Pulmonary artery endothelial cell (primary cell): Measurements from ENCODE around the gene DNAH10. TPM values are rescaled to one million over a fixed set of nuclear protein-coding genes. Genes with fewer than 3 reads are reported as not detected.

Experiments used
- DNase-seq: peaks from one replicate; pipeline ENCODE4 v3.0.0-alpha.2; 2011; ENCODE audit warnings: low read depth, low spot score
- total RNA-seq: library from RNA; depleted of rRNA; stranded (reverse); fragments of >200 nt; gene quantifications from 2 replicates; pipeline ENCODE4 v1.2.3, GENCODE V29; 2014

The DNAH10 gene
- total RNA-seq, 1 donor from 2014 or later: under 0.01 TPM

DNA sequence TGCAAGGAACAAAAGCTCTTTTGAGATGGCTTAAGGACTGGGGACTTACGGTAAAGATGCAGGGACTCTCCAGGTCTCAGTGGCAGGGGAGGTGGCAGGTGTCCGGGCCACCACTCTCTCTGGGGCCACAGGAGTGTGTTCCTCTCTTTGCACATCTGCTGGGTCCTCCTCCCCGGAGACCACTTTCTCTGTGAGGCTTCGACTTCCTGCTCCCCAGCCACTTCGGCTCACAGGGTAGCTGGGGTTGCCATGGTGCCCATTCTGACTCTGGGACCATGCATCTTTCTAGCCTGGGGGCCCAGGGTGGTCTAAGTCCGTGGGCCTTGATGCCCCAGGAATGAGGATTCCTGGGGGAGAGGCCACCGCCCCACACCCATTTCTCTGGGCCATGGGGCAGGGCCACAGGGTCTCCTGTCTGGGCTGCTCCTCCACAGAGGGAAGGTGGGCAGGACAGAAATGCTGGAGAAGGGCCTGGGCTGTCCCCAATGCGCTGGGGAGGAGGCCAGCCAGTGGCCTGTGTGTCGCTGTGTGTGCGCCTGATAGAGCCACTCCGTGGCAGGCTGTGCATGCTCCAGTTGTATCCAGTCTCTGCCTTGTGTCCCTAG lies 172.0 kb downstream of the DNAH10 start:
- no peak for DNase-seq

GRCh38 chr12:123934829-123935228 lies 172.7 kb downstream of the DNAH10 start:
- no peak for DNase-seq

DNA sequence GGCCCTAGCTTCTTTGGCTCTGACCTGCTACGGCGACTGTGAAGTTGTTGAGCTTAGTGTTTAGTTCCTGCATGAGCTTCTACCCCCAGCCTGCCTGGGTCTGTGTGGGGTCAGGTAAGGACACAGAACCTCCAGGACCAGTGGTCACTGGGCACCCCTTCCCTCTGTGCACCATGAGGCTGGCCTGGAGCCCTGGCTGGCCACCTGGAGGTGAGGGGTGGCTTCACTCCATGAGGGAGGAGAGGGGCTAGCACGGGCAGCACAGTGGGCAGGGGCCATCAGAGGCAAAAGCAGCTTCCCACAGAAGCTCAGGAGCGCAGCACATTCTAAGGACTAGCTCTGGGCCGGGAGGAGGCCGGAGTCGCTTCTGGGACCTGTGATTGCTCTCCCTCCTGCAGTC lies 173.9 kb downstream of the DNAH10 start:
- DNase-seq: no peak

GRCh38 chr12:123936471-123936870 lies 174.4 kb downstream of the DNAH10 start:
- DNase-seq: no peak

DNA sequence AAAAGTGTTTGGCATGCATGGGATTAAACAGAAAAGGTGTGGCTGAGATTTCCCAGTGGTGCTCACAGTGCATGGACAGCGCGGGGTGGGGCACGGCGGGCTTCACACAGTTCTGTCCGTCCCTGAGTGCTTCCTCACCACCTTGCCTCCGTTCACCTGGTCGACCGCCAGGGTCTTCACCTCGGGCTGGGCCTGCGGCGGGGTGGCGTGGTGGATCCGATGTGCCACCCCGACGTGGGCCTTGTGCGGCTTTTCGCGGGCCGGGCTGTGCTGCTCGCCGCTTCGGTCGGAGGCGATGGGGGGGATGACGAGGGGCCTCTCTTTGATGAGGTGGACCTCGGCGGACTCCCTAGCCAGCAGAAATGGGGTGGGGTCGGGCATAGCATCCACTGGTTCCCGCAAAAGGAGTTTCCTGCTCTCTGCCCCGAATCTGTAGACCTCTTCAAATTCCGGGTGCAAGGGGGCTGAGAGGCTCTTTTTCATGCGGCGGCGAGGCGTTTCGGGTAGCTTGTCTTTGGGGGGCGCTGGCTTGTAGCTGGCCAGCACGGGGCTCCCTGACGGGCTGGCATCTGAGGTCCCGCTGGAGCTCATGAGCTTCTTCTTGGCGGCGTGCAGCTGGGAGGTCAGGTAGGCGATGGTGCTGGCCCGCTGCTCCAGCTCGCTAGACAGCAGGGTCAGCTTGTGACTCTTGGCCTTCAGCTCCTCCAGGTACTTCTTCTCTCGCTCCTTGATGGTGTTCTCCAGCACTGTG lies 175.0 kb downstream of the DNAH10 start:
- no peak for DNase-seq

GRCh38 chr12:123937707-123938591 lies 175.8 kb downstream of the DNAH10 start:
- no peak for DNase-seq

DNA sequence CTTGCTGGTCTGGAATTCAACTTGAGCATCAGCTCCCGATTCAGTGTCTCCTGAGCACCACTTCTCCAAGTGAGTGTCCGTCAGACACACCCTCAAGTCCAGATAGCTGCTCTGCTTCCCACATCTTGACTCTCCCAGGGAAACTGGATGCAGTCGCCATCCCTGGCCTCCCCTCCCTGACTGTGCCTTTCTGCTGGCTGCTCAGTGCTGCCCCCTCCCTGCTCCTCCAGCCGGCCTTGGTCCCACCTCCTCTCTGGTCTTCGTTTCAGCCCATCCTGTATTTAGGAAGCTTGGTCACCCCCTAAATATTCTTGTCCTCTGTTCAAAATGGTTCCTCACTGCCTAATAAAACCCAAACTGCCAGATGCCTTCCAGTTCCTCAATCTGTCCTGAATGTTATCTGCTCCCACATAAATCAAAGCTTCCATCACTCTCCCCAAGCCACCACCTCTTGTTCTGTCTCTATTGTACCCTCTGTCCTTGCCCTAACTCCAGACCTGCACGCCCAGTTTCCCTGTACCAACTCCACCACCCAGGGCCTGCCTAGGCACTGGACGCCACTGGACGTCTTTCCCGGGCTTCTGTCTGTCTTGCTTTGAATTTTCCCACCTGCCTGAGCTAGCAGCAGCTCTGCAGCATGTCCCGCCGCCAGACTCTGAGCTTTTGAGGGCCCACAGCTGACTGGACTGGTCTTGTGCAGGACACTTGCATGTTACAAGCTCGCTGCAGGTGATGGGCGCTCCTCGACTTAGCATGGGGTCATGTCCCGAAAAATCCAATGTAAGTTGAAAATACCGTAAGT lies 176.8 kb downstream of the DNAH10 start:
- DNase-seq: no peak

DNA sequence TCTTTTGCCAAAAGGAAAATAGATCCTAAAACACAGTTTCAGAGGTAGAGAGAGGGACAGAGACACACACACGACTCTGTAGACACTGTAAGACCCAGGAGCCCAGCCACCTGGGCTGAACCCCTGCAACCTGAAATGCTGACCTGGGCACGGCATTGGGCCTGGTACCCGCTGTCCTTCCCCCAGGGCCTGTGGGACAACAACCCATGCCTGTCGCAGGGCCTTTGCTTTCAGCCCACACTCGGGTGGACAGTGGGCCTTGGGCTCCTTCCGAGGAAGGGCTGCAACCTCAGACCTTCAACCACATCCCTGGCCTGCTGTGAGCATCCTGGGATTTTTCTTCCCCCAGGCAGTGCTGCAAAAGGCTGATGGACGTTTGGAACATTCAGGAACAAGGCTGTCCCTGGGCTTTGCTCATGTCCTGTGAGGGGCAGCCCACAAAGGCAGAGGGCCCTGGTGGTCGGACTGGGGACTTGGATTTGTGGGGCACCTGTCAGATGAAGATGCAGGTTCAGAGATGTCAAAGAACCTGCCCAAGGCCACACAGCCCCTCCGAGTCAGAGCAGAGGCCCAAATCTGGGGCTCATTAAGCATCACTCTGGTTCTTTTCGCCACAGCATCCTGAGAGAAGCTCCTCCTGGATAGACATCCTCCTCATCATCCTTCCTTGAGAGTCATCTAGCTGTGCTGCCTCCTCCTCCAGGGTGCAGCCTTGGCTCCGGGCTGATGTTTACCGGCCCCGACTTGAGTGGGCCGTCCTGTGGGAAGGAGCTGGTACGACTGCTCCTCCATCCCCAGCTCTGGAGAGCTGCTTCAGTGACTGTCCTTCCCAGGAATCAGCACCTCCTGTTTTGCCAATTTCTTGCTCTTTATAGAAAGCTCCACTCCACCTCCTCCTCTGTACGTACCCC lies 177.9 kb downstream of the DNAH10 start:
- no peak for DNase-seq

DNA sequence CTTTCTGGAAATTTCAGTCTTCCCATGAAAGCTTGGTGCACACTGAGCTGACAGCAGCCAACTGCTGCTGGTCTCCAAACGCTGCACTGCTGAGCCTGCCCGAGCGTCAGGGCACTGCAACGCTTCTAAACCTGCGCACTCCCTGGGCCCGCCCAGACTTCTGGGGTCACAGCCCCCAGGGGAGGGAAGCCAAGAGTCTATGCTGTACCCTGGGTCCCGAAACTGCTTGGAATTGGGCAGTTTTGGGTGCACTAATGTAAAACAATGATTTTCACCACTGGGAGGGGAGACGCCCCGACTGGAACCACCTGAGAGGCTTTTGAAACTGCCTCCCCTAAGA lies 178.5 kb downstream of the DNAH10 start:
- no peak for DNase-seq

DNA sequence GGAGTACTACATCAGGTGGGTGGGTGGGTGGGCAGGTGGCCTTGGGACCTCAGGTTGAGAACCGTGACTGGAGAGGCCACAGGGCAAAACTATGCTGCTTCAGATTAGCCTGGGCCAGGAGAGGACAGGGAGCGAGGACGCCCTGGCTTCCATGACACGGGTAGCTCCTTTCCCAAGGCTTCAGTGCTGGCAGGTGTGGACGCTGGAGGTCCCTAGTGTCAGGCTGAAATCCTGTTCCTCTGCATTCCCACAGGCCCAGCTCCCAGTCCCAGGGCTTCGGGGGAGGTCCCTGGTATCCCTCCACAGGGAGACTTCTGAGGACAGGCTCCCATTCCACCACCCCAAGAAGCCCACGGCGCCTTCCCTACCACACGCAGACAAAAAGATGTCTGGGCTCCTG lies 178.9 kb downstream of the DNAH10 start:
- no peak for DNase-seq

DNA sequence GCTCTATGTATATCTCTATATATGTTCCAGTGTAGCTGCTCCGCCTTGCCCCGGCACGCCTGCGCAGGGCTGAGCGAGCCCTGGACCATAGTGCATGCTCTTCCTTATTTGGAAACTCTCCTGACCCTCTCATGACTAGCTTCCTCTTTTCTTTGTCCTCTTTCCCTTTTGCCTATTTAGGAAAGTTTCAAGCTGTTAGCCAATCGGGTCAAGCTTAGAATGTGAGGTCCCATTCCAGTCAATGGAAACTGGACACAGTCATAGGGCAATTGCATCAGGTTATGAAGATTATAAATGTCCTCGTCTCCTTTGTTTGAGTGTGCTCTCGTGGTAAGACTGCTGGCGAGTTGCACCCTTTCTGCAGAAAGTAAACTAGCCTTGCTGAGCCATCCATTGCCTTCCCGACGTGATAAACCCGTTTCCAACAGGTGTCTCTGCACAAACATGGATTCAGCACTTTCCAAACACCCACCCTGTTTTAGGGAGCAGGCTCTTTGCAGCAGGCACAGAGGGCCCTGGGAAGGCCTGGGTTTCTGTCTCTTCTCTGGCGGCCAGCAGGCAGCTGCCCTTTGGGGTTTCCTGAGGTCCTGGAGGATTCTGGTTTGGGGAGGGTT lies 179.6 kb downstream of the DNAH10 start:
- no peak for DNase-seq

DNA sequence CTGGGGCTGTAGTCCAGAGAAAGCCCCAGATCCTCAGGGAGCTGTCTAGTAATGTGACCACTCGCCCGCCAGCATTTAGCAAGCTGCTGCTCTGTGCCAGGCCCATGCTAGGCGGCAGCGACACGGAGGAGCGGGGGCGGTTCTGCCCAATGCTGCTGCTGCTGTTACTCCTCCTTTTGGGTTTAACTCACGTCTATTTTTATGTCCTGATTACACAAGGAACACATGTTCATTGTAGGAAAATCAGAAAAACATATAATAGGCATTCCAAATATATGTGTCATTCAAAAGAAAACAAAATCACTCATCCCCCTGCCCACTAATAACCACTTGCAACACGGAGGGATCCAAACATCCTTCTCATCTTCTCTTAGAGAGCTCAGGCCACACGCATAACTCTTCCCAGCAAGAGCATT lies 180.1 kb downstream of the DNAH10 start:
- DNase-seq: no peak

DNA sequence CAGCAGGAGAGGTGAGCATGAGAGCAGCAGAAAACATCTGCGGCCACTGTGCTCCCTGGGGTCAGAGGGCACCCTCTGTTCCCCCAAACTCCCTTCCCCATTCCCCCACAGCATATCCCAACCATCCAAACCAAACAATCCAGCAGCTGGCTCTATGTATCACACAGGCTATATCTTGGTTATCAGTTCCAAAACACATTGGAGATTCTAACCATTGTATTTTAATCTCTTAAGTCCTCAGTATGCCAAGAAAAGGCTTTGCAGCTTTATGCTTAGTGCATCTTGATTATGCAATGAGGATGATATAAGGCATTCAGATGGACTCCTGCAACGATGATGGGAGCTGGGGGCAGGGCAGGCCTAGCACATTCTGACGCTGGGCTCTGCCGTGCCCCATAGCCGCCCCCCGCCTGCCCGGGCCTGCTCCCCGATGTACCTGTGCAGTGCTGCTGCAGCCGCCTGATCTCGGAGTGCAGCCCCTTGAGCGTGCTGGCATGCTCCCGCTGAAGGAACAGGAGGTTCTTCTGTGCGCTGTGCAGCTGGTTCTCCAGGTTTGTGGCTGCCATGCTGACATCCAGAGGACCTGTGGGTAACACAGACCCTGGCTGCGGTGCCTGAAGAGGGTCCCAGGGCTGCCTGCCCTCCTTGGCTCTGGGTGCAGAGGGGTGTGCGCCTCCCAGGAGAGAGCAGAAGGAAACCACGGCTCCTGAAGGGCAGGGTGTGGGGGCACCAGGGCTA lies 181.0 kb downstream of the DNAH10 start:
- DNase-seq: no peak

DNA sequence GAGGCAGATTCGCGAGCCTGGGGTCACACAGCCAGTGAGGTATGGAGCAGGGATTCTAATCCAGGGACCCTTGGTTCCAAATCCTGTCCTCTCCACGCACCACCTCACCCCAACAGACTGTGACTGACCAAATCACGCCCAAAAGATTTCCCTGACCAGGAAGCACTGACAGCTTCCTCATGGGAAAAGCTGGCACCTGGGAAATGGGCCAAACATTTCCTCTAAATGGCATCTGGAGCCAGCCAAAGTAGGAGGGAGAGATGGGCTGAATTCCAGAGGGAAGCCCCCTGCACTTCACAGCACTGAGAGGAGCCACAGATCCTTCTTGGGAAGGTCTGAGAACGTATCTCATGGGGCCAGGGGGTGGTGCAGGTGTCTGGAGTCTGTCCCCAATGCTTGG lies 181.7 kb downstream of the DNAH10 start:
- DNase-seq: no peak

GRCh38 chr12:123944696-123945095 lies 182.6 kb downstream of the DNAH10 start:
- DNase-seq: no peak

- no peak for DNase-seq
These were observed 183.4 kb downstream of the DNAH10 start for GRCh38 chr12:123945287-123946151.

GRCh38 chr12:123946152-123946515 lies 184.0 kb downstream of the DNAH10 start:
- no peak for DNase-seq
